Measurements from ENCODE around the gene DDX10.

The DDX10 gene

GRCh38 chr11:108662700-108663099, 2.2 kb upstream of the DDX10 start:
- no peaks in the 10 kb centered on the region for H3K36me3 ChIP-seq (ENCODE audit: control insufficient read depth, insufficient read depth, low read length, severe bottlenecking)
- no peaks in the 10 kb centered on the region for H3K9me3 ChIP-seq (ENCODE audit: control insufficient read depth, low read length)
- H3K27me3 ChIP-seq (replicated peaks; ENCODE audit: control insufficient read depth, insufficient read depth, low read length): no peaks in the 10 kb centered on the region
- peaks cover 16% of the 10 kb centered on the region for H3K4me1 ChIP-seq (ENCODE audit: control insufficient read depth, insufficient read depth, low read length)
- H3K4me3 ChIP-seq (ENCODE audit: low read length): no peak overlapping the region
- no peak overlapping the region for H3K9ac ChIP-seq (ENCODE audit: low read length)
- no peak for DNase-seq (ENCODE audit: low read depth)

GRCh38 chr11:108663154-108663877, 1.6 kb upstream of the DDX10 start:
- no peak for DNase-seq (ENCODE audit: low read depth)
- Histone ChIP-seq H3K4me3 (ENCODE audit: low read length) (no peak overlapping the region), H3K9me3 (ENCODE audit: control insufficient read depth, low read length) (no peaks in the 10 kb centered on the region), H3K9ac (ENCODE audit: low read length) (no peak overlapping the region), H3K36me3 (ENCODE audit: control insufficient read depth, insufficient read depth, low read length, severe bottlenecking) (no peaks in the 10 kb centered on the region), H3K4me1 (ENCODE audit: control insufficient read depth, insufficient read depth, low read length) (peaks cover 16% of the 10 kb centered on the region), H3K27me3 (replicated peaks; ENCODE audit: control insufficient read depth, insufficient read depth, low read length) (no peaks in the 10 kb centered on the region)

GRCh38 chr11:108666373-108666772, 1.5 kb downstream of the DDX10 start:
- Histone ChIP-seq H3K9me3 (ENCODE audit: control insufficient read depth, low read length) (no peaks in the 10 kb centered on the region), H3K27me3 (replicated peaks; ENCODE audit: control insufficient read depth, insufficient read depth, low read length) (no peaks in the 10 kb centered on the region), H3K9ac (ENCODE audit: low read length) (no peak overlapping the region), H3K36me3 (ENCODE audit: control insufficient read depth, insufficient read depth, low read length, severe bottlenecking) (no peaks in the 10 kb centered on the region), H3K4me1 (ENCODE audit: control insufficient read depth, insufficient read depth, low read length) (peaks cover 16% of the 10 kb centered on the region), H3K4me3 (ENCODE audit: low read length) (peak overlapping the region; percentile 94)
- no peak for DNase-seq (ENCODE audit: low read depth)

GRCh38 chr11:108669286-108669685, 4.4 kb downstream of the DDX10 start:
- no peak overlapping the region for H3K9ac ChIP-seq (ENCODE audit: low read length)
- H3K4me1 ChIP-seq (ENCODE audit: control insufficient read depth, insufficient read depth, low read length): peaks cover 24% of the 10 kb centered on the region
- no peaks in the 10 kb centered on the region for H3K27me3 ChIP-seq (replicated peaks; ENCODE audit: control insufficient read depth, insufficient read depth, low read length)
- H3K36me3 ChIP-seq (ENCODE audit: control insufficient read depth, insufficient read depth, low read length, severe bottlenecking): no peaks in the 10 kb centered on the region
- H3K4me3 ChIP-seq (ENCODE audit: low read length): no peak overlapping the region
- no peaks in the 10 kb centered on the region for H3K9me3 ChIP-seq (ENCODE audit: control insufficient read depth, low read length)
- DNase-seq (ENCODE audit: low read depth): no peak

GRCh38 chr11:108669711-108670110, 4.8 kb downstream of the DDX10 start:
- H3K9ac ChIP-seq (ENCODE audit: low read length): no peak overlapping the region
- no peaks in the 10 kb centered on the region for H3K27me3 ChIP-seq (replicated peaks; ENCODE audit: control insufficient read depth, insufficient read depth, low read length)
- no peaks in the 10 kb centered on the region for H3K9me3 ChIP-seq (ENCODE audit: control insufficient read depth, low read length)
- H3K4me3 ChIP-seq (ENCODE audit: low read length): no peak overlapping the region
- peaks cover 22% of the 10 kb centered on the region for H3K4me1 ChIP-seq (ENCODE audit: control insufficient read depth, insufficient read depth, low read length)
- H3K36me3 ChIP-seq (ENCODE audit: control insufficient read depth, insufficient read depth, low read length, severe bottlenecking): peaks cover 3% of the 10 kb centered on the region
- DNase-seq (ENCODE audit: low read depth): no peak

GRCh38 chr11:108670451-108670850, 5.6 kb downstream of the DDX10 start:
- peak; percentile 57 for DNase-seq (ENCODE audit: low read depth)

GRCh38 chr11:108672113-108672512, 7.2 kb downstream of the DDX10 start:
- peak overlapping the region; percentile 0 for H3K4me3 ChIP-seq (ENCODE audit: low read length)
- peaks cover 10% of the 10 kb centered on the region for H3K4me1 ChIP-seq (ENCODE audit: control insufficient read depth, insufficient read depth, low read length)
- H3K9ac ChIP-seq (ENCODE audit: low read length): peak overlapping the region; percentile 36
- peak; percentile 53 for DNase-seq (ENCODE audit: low read depth)
- H3K9me3 ChIP-seq (ENCODE audit: control insufficient read depth, low read length): no peaks in the 10 kb centered on the region
- H3K27me3 ChIP-seq (replicated peaks; ENCODE audit: control insufficient read depth, insufficient read depth, low read length): no peaks in the 10 kb centered on the region
- H3K36me3 ChIP-seq (ENCODE audit: control insufficient read depth, insufficient read depth, low read length, severe bottlenecking): peaks cover 25% of the 10 kb centered on the region

More at GRCh38 chr11:108670451-108670850, 5.6 kb downstream of the DDX10 start:
- peaks cover 22% of the 10 kb centered on the region for H3K4me1 ChIP-seq (ENCODE audit: control insufficient read depth, insufficient read depth, low read length)
- H3K9ac ChIP-seq (ENCODE audit: low read length): no peak overlapping the region
- no peaks in the 10 kb centered on the region for H3K9me3 ChIP-seq (ENCODE audit: control insufficient read depth, low read length)
- H3K36me3 ChIP-seq (ENCODE audit: control insufficient read depth, insufficient read depth, low read length, severe bottlenecking): peaks cover 10% of the 10 kb centered on the region
- no peak overlapping the region for H3K4me3 ChIP-seq (ENCODE audit: low read length)
- H3K27me3 ChIP-seq (replicated peaks; ENCODE audit: control insufficient read depth, insufficient read depth, low read length): no peaks in the 10 kb centered on the region

GRCh38 chr11:108672786-108673185, 7.9 kb downstream of the DDX10 start:
- no peaks in the 10 kb centered on the region for H3K27me3 ChIP-seq (replicated peaks; ENCODE audit: control insufficient read depth, insufficient read depth, low read length)
- peak overlapping the region; percentile 36 for H3K9ac ChIP-seq (ENCODE audit: low read length)
- H3K4me3 ChIP-seq (ENCODE audit: low read length): peak overlapping the region; percentile 0
- H3K9me3 ChIP-seq (ENCODE audit: control insufficient read depth, low read length): no peaks in the 10 kb centered on the region
- peak; percentile 25 for DNase-seq (ENCODE audit: low read depth)
- peaks cover 32% of the 10 kb centered on the region for H3K36me3 ChIP-seq (ENCODE audit: control insufficient read depth, insufficient read depth, low read length, severe bottlenecking)
- H3K4me1 ChIP-seq (ENCODE audit: control insufficient read depth, insufficient read depth, low read length): peaks cover 10% of the 10 kb centered on the region

GRCh38 chr11:108679045-108679444, 14.2 kb downstream of the DDX10 start:
- no peak for DNase-seq (ENCODE audit: low read depth)
- Histone ChIP-seq H3K36me3 (ENCODE audit: control insufficient read depth, insufficient read depth, low read length, severe bottlenecking) (peaks cover 58% of the 10 kb centered on the region), H3K9ac (ENCODE audit: low read length) (no peak overlapping the region), H3K27me3 (replicated peaks; ENCODE audit: control insufficient read depth, insufficient read depth, low read length) (no peaks in the 10 kb centered on the region), H3K4me1 (ENCODE audit: control insufficient read depth, insufficient read depth, low read length) (no peaks in the 10 kb centered on the region), H3K9me3 (ENCODE audit: control insufficient read depth, low read length) (no peaks in the 10 kb centered on the region), H3K4me3 (ENCODE audit: low read length) (no peak overlapping the region)

GRCh38 chr11:108680271-108680670, 15.4 kb downstream of the DDX10 start:
- no peaks in the 10 kb centered on the region for H3K27me3 ChIP-seq (replicated peaks; ENCODE audit: control insufficient read depth, insufficient read depth, low read length)
- no peaks in the 10 kb centered on the region for H3K9me3 ChIP-seq (ENCODE audit: control insufficient read depth, low read length)
- peak; percentile 19 for DNase-seq (ENCODE audit: low read depth)
- H3K36me3 ChIP-seq (ENCODE audit: control insufficient read depth, insufficient read depth, low read length, severe bottlenecking): peaks cover 49% of the 10 kb centered on the region
- H3K9ac ChIP-seq (ENCODE audit: low read length): no peak overlapping the region
- no peak overlapping the region for H3K4me3 ChIP-seq (ENCODE audit: low read length)
- H3K4me1 ChIP-seq (ENCODE audit: control insufficient read depth, insufficient read depth, low read length): no peaks in the 10 kb centered on the region

GRCh38 chr11:108685419-108686130, 20.7 kb downstream of the DDX10 start:
- H3K9me3 ChIP-seq (ENCODE audit: control insufficient read depth, low read length): no peaks in the 10 kb centered on the region
- H3K9ac ChIP-seq (ENCODE audit: low read length): no peak overlapping the region
- peak; percentile 28 for DNase-seq (ENCODE audit: low read depth)
- H3K36me3 ChIP-seq (ENCODE audit: control insufficient read depth, insufficient read depth, low read length, severe bottlenecking): peaks cover 23% of the 10 kb centered on the region
- no peak overlapping the region for H3K4me3 ChIP-seq (ENCODE audit: low read length)
- no peaks in the 10 kb centered on the region for H3K27me3 ChIP-seq (replicated peaks; ENCODE audit: control insufficient read depth, insufficient read depth, low read length)
- no peaks in the 10 kb centered on the region for H3K4me1 ChIP-seq (ENCODE audit: control insufficient read depth, insufficient read depth, low read length)

Measured in adipocyte (in vitro differentiated cells).